Spleen (tissue), 11 donors: ENCODE results near the gene TAC3. TPM values are rescaled to one million over a fixed set of nuclear protein-coding genes. Genes with fewer than 3 reads are reported as not detected.
"Not testable (repeated sequence)": the region's sequence is repeated elsewhere in the genome, so short reads cannot be mapped to it uniquely, and the experiment has no call there.

ENCODE experiments used
- DNase-seq: peaks from one replicate; pipeline ENCODE4 v3.0.0-alpha.2; 2020
- H3K27ac ChIP-seq, 8 donors: fragments of 200-600 bp; sonication (generic) in 7 of 8; 1 replicate in 4 of 8; 2 replicates in 4 of 8; pipeline versions ENCODE4 v1.5.0 to v1.8.0; 2016 to 2021; ENCODE audit warnings: inconsistent platforms in 4 of 8, mild to moderate bottlenecking in 4 of 8, moderate library complexity in 1 of 8
- H3K27me3 ChIP-seq, 7 donors: fragments of 200-600 bp; sonication (generic) in 6 of 7; replicated peaks in 1 of 7; 1 replicate in 4 of 7; 2 replicates in 3 of 7; pipeline versions ENCODE4 v1.5.0 to v1.8.0; 2016 to 2021; ENCODE audit warnings: inconsistent platforms in 3 of 7, mild to moderate bottlenecking in 1 of 7
- H3K36me3 ChIP-seq, 6 donors: fragments of 200-600 bp; sonication (generic) in 5 of 6; 1 replicate in 4 of 6; 2 replicates in 2 of 6; pipeline versions ENCODE4 v1.5.0 to v1.8.0; 2016 to 2021; ENCODE audit warnings: inconsistent platforms in 2 of 6
- H3K4me1 ChIP-seq, 6 donors: fragments of 200-600 bp; sonication (generic) in 5 of 6; 1 replicate in 3 of 6; 2 replicates in 3 of 6; pipeline versions ENCODE4 v1.5.0 to v1.8.0; 2016 to 2021; ENCODE audit warnings: inconsistent platforms in 3 of 6
- H3K4me3 ChIP-seq, 8 donors: fragments of 200-600 bp; sonication (generic) in 7 of 8; 1 replicate in 4 of 8; 2 replicates in 4 of 8; pipeline versions ENCODE4 v1.5.0 to v1.8.0; 2016 to 2021; ENCODE audit warnings: inconsistent platforms in 4 of 8, mild to moderate bottlenecking in 4 of 8, moderate library complexity in 2 of 8
- H3K9me3 ChIP-seq, 8 donors: fragments of 200-600 bp; sonication (generic) in 7 of 8; 1 replicate in 4 of 8; 2 replicates in 4 of 8; pipeline versions ENCODE4 v1.5.0 to v1.8.0; 2016 to 2021; ENCODE audit warnings: inconsistent platforms in 4 of 8
- CTCF ChIP-seq, 11 experiments: fragments of 200-600 bp in 7 of 11; fragments of 450-650 bp in 4 of 11; sonication (generic) in 4 of 11; IDR thresholded peaks in 8 of 11; conservative IDR thresholded peaks in 3 of 11; 1 replicate in 7 of 11; 2 replicates in 4 of 11; pipeline versions ENCODE4 v1.4.0 to v1.8.0; 2016 to 2021; ENCODE audit warnings: antibody characterized with exemption in 11 of 11, inconsistent platforms in 4 of 11, mild to moderate bottlenecking in 1 of 11
- POLR2A ChIP-seq, 3 donors: fragments of 450-650 bp; IDR thresholded peaks; one replicate each; pipeline ENCODE4 v1.5.1; 2017; ENCODE audit warnings: antibody characterized with exemption in 3 of 3, mild to moderate bottlenecking in 1 of 3
- POLR2AphosphoS5 ChIP-seq, 3 donors: sonication (generic); formaldehyde crosslinking; IDR thresholded peaks; one replicate each; pipeline ENCODE4 v1.5.1; 2017; ENCODE audit warnings: antibody characterized with exemption in 3 of 3
- WGBS, 5 donors: extraction: QIAGEN DNeasy Blood & Tissue Kit in 3 of 5; methylation state at CpG; one replicate each; pipeline versions ENCODE4 v1.1.5 to v1.1.7; 2013 to 2018; 5-methylcytosine and 5-hydroxymethylcytosine counted together
- intact Hi-C: fragments of 100-400 bp; cut with DNase I; formaldehyde crosslinking; loops from one replicate; pipeline ENCODE4 v1.15.0; 2023; ENCODE audit warnings: low total_unique reads
- polyA plus RNA-seq, 3 donors: library from polyadenylated mRNA; stranded (reverse); fragments of 200-250 nt; gene quantifications; one replicate each; pipeline ENCODE4 v1.2.1, GENCODE V29; 2013
- total RNA-seq, 7 donors: library from RNA; depleted of rRNA in 3 of 7; stranded (reverse); fragments of >200 nt in 3 of 7; fragmentation: NEBNext Ultra II Directional in 4 of 7; extraction: Animal tissue kit (Norgen Biotek cat#: 25700) in 4 of 7; gene quantifications; one replicate each; pipeline versions ENCODE4 v1.1.0 to v1.2.1, GENCODE V29; 2016 to 2021
- donor health status: healthy with polysubstance abuse.
- donor health status: DM: no; HTN: no; CAD: no; lungs with moderate emphysema.
- donor health status: DM: no; HTN: no; CAD: no.
- donor health status: Bipolar disorder and iron deficiency.
- donor health status: healthy.
- donor health status: DM: no; HTN: no; CAD: no.
- donor health status: DM: yes; HTN: yes; CAD: no.

TAC3 gene
- total and polyA plus RNA-seq, 10 donors, result 0.11 to 0.20 TPM; not detected in 8

- Histone ChIP-seq H3K27ac (no peak overlapping the region), H3K27me3 (peaks cover 0 to 13% (median 0%) of the 10 kb centered on the region in 7 donors), H3K9me3 (no peaks in the 10 kb centered on the region), H3K36me3 (no peaks in the 10 kb centered on the region), H3K4me3 (no peak overlapping the region), H3K4me1 (peaks cover 0 to 8% (median 0%) of the 10 kb centered on the region in 6 donors)
- no peak for DNase-seq
- intact Hi-C loops, result loop anchor here (5.0 kb wide), 1 partner anchor 37 kb away; no protein-coding TSS in a partner anchor
- 90 to 94% (median 91%) methylated on average over 9 of the region's 9 CpGs for WGBS, 5 donors
- no peak for TF ChIP-seq CTCF (IDR thresholded peaks at IDR 0.05 in 8 of 11, conservative IDR thresholded peaks at IDR 0.05 in 3 of 11)
- TF ChIP-seq POLR2AphosphoS5 (IDR thresholded peaks at IDR 0.05), result no peak
- no peak for TF ChIP-seq POLR2A (IDR thresholded peaks at IDR 0.05)
Measured at GRCh38 chr12:57019983-57020719, 3.8 kb upstream of the TAC3 start.

GRCh38 chr12:57018906-57019305 lies 2.6 kb upstream of the TAC3 start:
- Histone ChIP-seq H3K27ac (peak overlapping the region in 3 of 8 donors; percentile 14 to 43 (median 30)), H3K4me1 (peaks cover 0 to 8% (median 0%) of the 10 kb centered on the region in 6 donors), H3K4me3 (no peak overlapping the region), H3K36me3 (no peaks in the 10 kb centered on the region), H3K9me3 (no peaks in the 10 kb centered on the region), H3K27me3 (peaks cover 0 to 13% (median 0%) of the 10 kb centered on the region in 7 donors)
- intact Hi-C loops, result loop anchor here (5.0 kb wide), 1 partner anchor 38 kb away; no protein-coding TSS in a partner anchor
- DNase-seq, result no peak
- 62 to 91% (median 70%) methylated on average over 1 of the region's 1 CpG for WGBS, 5 donors
- TF ChIP-seq POLR2AphosphoS5 (IDR thresholded peaks at IDR 0.05), result no peak
- TF ChIP-seq POLR2A (IDR thresholded peaks at IDR 0.05), result no peak
- TF ChIP-seq CTCF (IDR thresholded peaks at IDR 0.05 in 8 of 11, conservative IDR thresholded peaks at IDR 0.05 in 3 of 11), result no peak

- H3K36me3 ChIP-seq, DNase-seq, H3K9me3 ChIP-seq, H3K4me1 ChIP-seq, H3K4me3 ChIP-seq: not testable (repeated sequence)
- intact Hi-C loops, result loop anchor here (5.0 kb wide), 1 partner anchor 39 kb away; no protein-coding TSS in a partner anchor
- peak overlapping the region in 3 of 8 donors; percentile 14 to 43 (median 30) for H3K27ac ChIP-seq
- 75 to 83% (median 81%) methylated on average over 5 of the region's 5 CpGs for WGBS, 5 donors
- H3K27me3 ChIP-seq, result peaks cover 0 to 13% (median 0%) of the 10 kb centered on the region in 7 donors
Measured at GRCh38 chr12:57018353-57018752, 2.0 kb upstream of the TAC3 start.

GRCh38 chr12:57012600-57013465 lies 3.5 kb downstream of the TAC3 start:
- no peak overlapping the region for H3K4me3 ChIP-seq
- DNase-seq, result no peak
- no peak for TF ChIP-seq CTCF (IDR thresholded peaks at IDR 0.05 in 8 of 11, conservative IDR thresholded peaks at IDR 0.05 in 3 of 11)
- no peak for TF ChIP-seq POLR2A (IDR thresholded peaks at IDR 0.05)
- TF ChIP-seq POLR2AphosphoS5 (IDR thresholded peaks at IDR 0.05), result no peak
- 76 to 85% (median 82%) methylated on average over 7 of the region's 7 CpGs for WGBS, 5 donors
- H3K4me1 ChIP-seq, result peaks cover 5 to 35% (median 12%) of the 10 kb centered on the region in 6 donors
- H3K27ac ChIP-seq, result no peak overlapping the region
- no peaks in the 10 kb centered on the region for H3K36me3 ChIP-seq
- no peaks in the 10 kb centered on the region for H3K9me3 ChIP-seq
- peaks cover 0 to 13% (median 0%) of the 10 kb centered on the region in 7 donors for H3K27me3 ChIP-seq
- intact Hi-C loops, result no loop called here
